ENCODE measurements around the gene GSTA2.

DNA sequence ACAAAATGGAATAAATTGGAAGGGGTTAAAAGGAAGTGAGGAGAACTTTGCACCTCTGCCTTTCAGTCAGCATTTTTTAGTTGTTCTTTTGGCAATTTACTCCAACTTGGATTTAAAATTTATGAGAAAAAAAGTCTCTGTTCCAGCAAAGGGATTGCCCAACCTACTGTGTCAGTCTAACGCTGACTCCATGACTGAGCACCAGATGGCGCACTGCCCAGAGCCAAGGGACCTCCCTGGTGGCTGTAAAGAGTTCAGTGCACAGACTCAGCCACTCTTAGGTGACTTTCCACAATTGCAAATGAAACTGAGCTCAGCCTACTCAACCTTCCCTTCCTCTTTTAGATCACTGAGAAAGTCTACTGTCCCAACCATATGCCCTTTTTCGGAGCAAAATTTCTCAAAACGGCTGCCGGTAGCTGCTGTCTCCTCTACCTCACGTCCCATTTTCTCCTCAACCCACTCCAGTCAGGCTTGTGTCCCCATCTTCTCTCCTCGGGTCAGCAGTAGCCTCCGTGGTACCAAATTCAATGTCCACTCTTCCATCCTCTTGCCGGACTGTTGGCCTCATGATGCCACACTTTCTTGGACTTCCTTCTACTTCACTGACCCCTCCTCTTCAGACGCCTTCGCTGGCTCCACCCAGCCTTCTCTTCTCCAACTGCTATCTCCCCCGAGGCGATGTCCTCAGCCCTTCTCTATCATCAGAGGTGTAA is 38.7 kb downstream of the GSTA2 start:
- TF ChIP-seq MZF1 (CRISPR knock-in tag; IDR thresholded peaks at IDR 0.05; ENCODE audit: borderline replicate concordance) (no peak), YY1 (IDR thresholded peaks at IDR 0.05; ENCODE audit: insufficient read depth, insufficient replicate concordance, low read depth, low read length) (peak; percentile 61)
- TF ChIP-seq, protein P1, sequence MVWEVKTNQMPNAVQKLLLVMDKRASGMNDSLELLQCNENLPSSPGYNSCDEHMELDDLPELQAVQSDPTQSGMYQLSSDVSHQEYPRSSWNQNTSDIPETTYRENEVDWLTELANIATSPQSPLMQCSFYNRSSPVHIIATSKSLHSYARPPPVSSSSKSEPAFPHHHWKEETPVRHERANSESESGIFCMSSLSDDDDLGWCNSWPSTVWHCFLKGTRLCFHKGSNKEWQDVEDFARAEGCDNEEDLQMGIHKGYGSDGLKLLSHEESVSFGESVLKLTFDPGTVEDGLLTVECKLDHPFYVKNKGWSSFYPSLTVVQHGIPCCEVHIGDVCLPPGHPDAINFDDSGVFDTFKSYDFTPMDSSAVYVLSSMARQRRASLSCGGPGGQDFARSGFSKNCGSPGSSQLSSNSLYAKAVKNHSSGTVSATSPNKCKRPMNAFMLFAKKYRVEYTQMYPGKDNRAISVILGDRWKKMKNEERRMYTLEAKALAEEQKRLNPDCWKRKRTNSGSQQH (CRISPR knock-in tag; IDR thresholded peaks at IDR 0.05; ENCODE audit: low read depth): no peak
